Astrocyte of the cerebellum (primary cell): ENCODE measurements around the gene RGS3.
A peak's percentile ranks its signal among the peaks of the same experiment; 100 is the strongest.
"Not testable (repeated sequence)": the region's sequence is repeated elsewhere in the genome, so short reads cannot be mapped to it uniquely, and the experiment has no call there.

Experiments used
- DNase-seq: peaks from one replicate; pipeline ENCODE4 v3.0.0-alpha.2; 2011; ENCODE audit warnings: low read depth
- H3K4me3 ChIP-seq: 2 replicates; pipeline ENCODE4 v1.5.1; 2011; ENCODE audit warnings: mild to moderate bottlenecking, low read depth, low read length, moderate library complexity
- CTCF ChIP-seq: IDR thresholded peaks from 2 replicates; pipeline ENCODE4 v1.5.1; 2012; ENCODE audit warnings: low read length, low read depth, moderate library complexity, mild to moderate bottlenecking; ENCODE audit errors: missing control alignments
- in situ Hi-C: cut with HindIII; loops from 2 replicates; pipeline ENCODE4 v1.10.0; 2017; ENCODE audit warnings: low sequenced_read_pairs

The RGS3 gene

GRCh38 chr9:113427629-113428028 lies 35.9 kb upstream of the RGS3 start:
- no peak overlapping the region for H3K4me3 ChIP-seq
- no peak for TF ChIP-seq CTCF
- in situ Hi-C loops, result loop anchor here (5.0 kb wide), 1 partner anchor 230 kb away; no protein-coding TSS in a partner anchor
- DNase-seq, result no peak

GRCh38 chr9:113428062-113428615 lies 35.4 kb upstream of the RGS3 start:
- peak; percentile 4 for DNase-seq
- in situ Hi-C loops, result loop anchor here (5.0 kb wide), 1 partner anchor 229 kb away; no protein-coding TSS in a partner anchor
- no peak overlapping the region for H3K4me3 ChIP-seq
- TF ChIP-seq CTCF, result no peak

- DNase-seq, result no peak
- in situ Hi-C loops, result no loop called here
- no peak for TF ChIP-seq CTCF
- no peak overlapping the region for H3K4me3 ChIP-seq
These were observed 32.3 kb upstream of the RGS3 start for GRCh38 chr9:113431191-113431590.

GRCh38 chr9:113436728-113437515 lies 26.6 kb upstream of the RGS3 start:
- in situ Hi-C loops, result no loop called here
- no peak overlapping the region for H3K4me3 ChIP-seq
- no peak for TF ChIP-seq CTCF
- DNase-seq, result peak; percentile 11

- DNase-seq, in situ Hi-C loops: not testable (repeated sequence)
These were observed 25.8 kb upstream of the RGS3 start for GRCh38 chr9:113437716-113438115.

GRCh38 chr9:113444736-113445135 lies 18.8 kb upstream of the RGS3 start:
- in situ Hi-C loops, result loop anchor here (5.0 kb wide), 1 partner anchor 143 kb away; no protein-coding TSS in a partner anchor
- TF ChIP-seq CTCF, result no peak
- H3K4me3 ChIP-seq, result no peak overlapping the region
- DNase-seq, result no peak

More at GRCh38 chr9:113437716-113438115, 25.8 kb upstream of the RGS3 start:
- not testable (repeated sequence) for H3K4me3 ChIP-seq

GRCh38 chr9:113446323-113446740 lies 17.2 kb upstream of the RGS3 start:
- no peak overlapping the region for H3K4me3 ChIP-seq
- DNase-seq, result peak; percentile 33
- in situ Hi-C loops, result loop anchor here (5.0 kb wide), 1 partner anchor 141 kb away; no protein-coding TSS in a partner anchor
- peak; percentile 38 for TF ChIP-seq CTCF
